H9 (cell line): ENCODE results near the gene SEC61B. TPM values are rescaled to one million over a fixed set of nuclear protein-coding genes. Genes with fewer than 3 reads are reported as not detected.

Experiments
- DNase-seq: peaks from one replicate; pipeline ENCODE4 v3.0.0-alpha.2; 2017
- H2AFZ ChIP-seq: one replicate; pipeline ENCODE4 v1.6.1; 2013; ENCODE audit warnings: mild to moderate bottlenecking, low read length, control low read depth, moderate library complexity
- H2AK5ac ChIP-seq: 2 replicates; pipeline ENCODE4 v1.6.1; 2013; ENCODE audit warnings: low read length, control low read depth, mixed read lengths; ENCODE audit not compliant: insufficient read length
- H2BK120ac ChIP-seq: one replicate; pipeline ENCODE4 v1.6.1; 2013; ENCODE audit warnings: low read depth, mild to moderate bottlenecking, low read length, control low read depth, inconsistent platforms; ENCODE audit not compliant: poor library complexity, severe bottlenecking
- H2BK12ac ChIP-seq: 2 replicates; pipeline ENCODE4 v1.6.1; 2013; ENCODE audit warnings: low read length, control low read depth, mixed read lengths, low read depth; ENCODE audit not compliant: insufficient read length
- H2BK15ac ChIP-seq: 2 replicates; pipeline ENCODE4 v1.6.1; 2013; ENCODE audit warnings: low read depth, low read length, control low read depth
- H2BK20ac ChIP-seq: one replicate; pipeline ENCODE4 v1.6.1; 2013; ENCODE audit warnings: low read depth, mild to moderate bottlenecking, low read length, control low read depth, inconsistent platforms; ENCODE audit not compliant: poor library complexity, severe bottlenecking
- H2BK5ac ChIP-seq: 2 replicates; pipeline ENCODE4 v1.6.1; 2013; ENCODE audit warnings: low read length, control low read depth, mixed read lengths; ENCODE audit not compliant: insufficient read length
- H3K14ac ChIP-seq: 2 replicates; pipeline ENCODE4 v1.6.1; 2013; ENCODE audit warnings: low read length, control low read depth; ENCODE audit not compliant: insufficient read depth
- H3K18ac ChIP-seq: 2 replicates; pipeline ENCODE4 v1.6.1; 2013; ENCODE audit warnings: low read depth, mild to moderate bottlenecking, mixed read lengths, low read length, control low read depth; ENCODE audit not compliant: insufficient read length
- H3K23ac ChIP-seq: 2 replicates; pipeline ENCODE4 v1.6.1; 2013; ENCODE audit warnings: low read length, control low read depth, mixed read lengths, low read depth; ENCODE audit not compliant: insufficient read length
- H3K23me2 ChIP-seq: 2 replicates; pipeline ENCODE4 v1.6.1; 2013; ENCODE audit warnings: low read depth, mild to moderate bottlenecking, mixed read lengths, low read length, control low read depth; ENCODE audit not compliant: insufficient read length, poor library complexity, severe bottlenecking
- H3K27ac ChIP-seq: 2 replicates; pipeline ENCODE4 v1.5.1; 2013; ENCODE audit warnings: low read length, control low read depth, mixed read lengths, low read depth; ENCODE audit not compliant: insufficient read length
- H3K27me3 ChIP-seq: 2 replicates; pipeline ENCODE4 v1.6.1; 2013; ENCODE audit warnings: low read length, control low read depth, inconsistent platforms; ENCODE audit not compliant: insufficient read depth
- H3K4ac ChIP-seq: 2 replicates; pipeline ENCODE4 v1.6.1; 2013; ENCODE audit warnings: low read depth, mild to moderate bottlenecking, control low read depth, inconsistent platforms, low read length, moderate library complexity
- H3K4me1 ChIP-seq: 2 replicates; pipeline ENCODE4 v1.6.1; 2013; ENCODE audit warnings: low read length, control low read depth, inconsistent platforms; ENCODE audit not compliant: insufficient read depth
- H3K4me2 ChIP-seq: 2 replicates; pipeline ENCODE4 v1.6.1; 2013; ENCODE audit warnings: low read length, control low read depth, mixed read lengths; ENCODE audit not compliant: insufficient read length, insufficient read depth
- H3K56ac ChIP-seq: 2 replicates; pipeline ENCODE4 v1.6.1; 2013; ENCODE audit warnings: low read depth, mild to moderate bottlenecking, mixed read lengths, low read length, control low read depth; ENCODE audit not compliant: insufficient read length
- H3K79me1 ChIP-seq: 2 replicates; pipeline ENCODE4 v1.6.1; 2013; ENCODE audit warnings: low read depth, mild to moderate bottlenecking, moderate library complexity, low read length, control low read depth, inconsistent platforms; ENCODE audit not compliant: insufficient read depth, poor library complexity, severe bottlenecking
- H3K79me2 ChIP-seq: 2 replicates; pipeline ENCODE4 v1.6.1; 2013; ENCODE audit warnings: low read length, control low read depth, inconsistent platforms; ENCODE audit not compliant: insufficient read depth
- H3K9ac ChIP-seq: 2 replicates; pipeline ENCODE4 v1.6.1; 2013; ENCODE audit warnings: low read length, control low read depth, mixed read lengths; ENCODE audit not compliant: insufficient read length; ENCODE audit errors: extremely low read depth
- H3K9me3 ChIP-seq: one replicate; pipeline ENCODE4 v1.6.1; 2013; ENCODE audit warnings: low read depth, low read length, inconsistent platforms; ENCODE audit not compliant: control insufficient read depth
- H3T11ph ChIP-seq: one replicate; pipeline ENCODE4 v1.6.1; 2013; ENCODE audit warnings: mild to moderate bottlenecking, low read length, control low read depth, inconsistent platforms
- H4K20me1 ChIP-seq: one replicate; pipeline ENCODE4 v1.6.1; 2013; ENCODE audit not compliant: control insufficient read depth, insufficient read length, insufficient read depth
- H4K5ac ChIP-seq: 2 replicates; pipeline ENCODE4 v1.6.1; 2013; ENCODE audit warnings: low read depth, mild to moderate bottlenecking, mixed read lengths, low read length, control low read depth; ENCODE audit not compliant: insufficient read length
- H4K8ac ChIP-seq: replicated peaks from 2 replicates; pipeline ENCODE4 v1.6.1; 2013; ENCODE audit warnings: low read length, control low read depth, mixed read lengths, low read depth; ENCODE audit not compliant: insufficient read length
- H4K91ac ChIP-seq: 2 replicates; pipeline ENCODE4 v1.6.1; 2013; ENCODE audit warnings: low read depth, mild to moderate bottlenecking, moderate library complexity, mixed read lengths, low read length, control low read depth; ENCODE audit not compliant: insufficient read length
- H3K27ac Mint-ChIP-seq, 3 experiments: 2 replicates in 2 of 3; 3 replicates in 1 of 3; pipeline ENCODE4 v1.8.0; 2020 to 2021; ENCODE audit warnings: mixed read lengths in 3 of 3, mild to moderate bottlenecking in 1 of 3, moderate library complexity in 1 of 3
- H3K27me3 Mint-ChIP-seq: 2 replicates; pipeline ENCODE4 v1.8.0; 2021; ENCODE audit warnings: low read depth, mild to moderate bottlenecking, moderate library complexity, mixed read lengths
- H3K36me3 Mint-ChIP-seq, 3 experiments: 2 replicates in 2 of 3; 3 replicates in 1 of 3; pipeline ENCODE4 v1.8.0; 2020 to 2021; ENCODE audit warnings: low read depth in 3 of 3, mixed read lengths in 3 of 3; ENCODE audit not compliant: insufficient read depth in 1 of 3
- H3K4me1 Mint-ChIP-seq, 2 experiments: 2 replicates each; pipeline ENCODE4 v1.8.0; 2020; ENCODE audit warnings: mixed read lengths in 2 of 2
- H3K4me3 Mint-ChIP-seq, 2 experiments: 2 replicates in 1 of 2; 3 replicates in 1 of 2; pipeline ENCODE4 v1.8.0; 2020 to 2021; ENCODE audit warnings: mild to moderate bottlenecking in 2 of 2, mixed read lengths in 2 of 2, moderate library complexity in 1 of 2
- H3K9me3 Mint-ChIP-seq, 2 experiments: 2 replicates in 1 of 2; 3 replicates in 1 of 2; pipeline ENCODE4 v1.8.0; 2020; ENCODE audit warnings: mild to moderate bottlenecking in 2 of 2, mixed read lengths in 2 of 2, moderate library complexity in 1 of 2
- total RNA-seq: library from RNA; stranded (reverse); gene quantifications from 2 replicates; pipeline ENCODE4 v1.2.1, GENCODE V29; 2021
- TF ChIP-seq, protein P1 (sequence below): fragments of 200-600 bp; sonication (generic); conservative IDR thresholded peaks from 3 replicates; pipeline ENCODE4 v1.8.0; 2021; ENCODE audit warnings: antibody characterized with exemption, mild to moderate bottlenecking

Gene SEC61B
- total RNA-seq, 1 experiment from 2014 or later: 142 TPM

DNA sequence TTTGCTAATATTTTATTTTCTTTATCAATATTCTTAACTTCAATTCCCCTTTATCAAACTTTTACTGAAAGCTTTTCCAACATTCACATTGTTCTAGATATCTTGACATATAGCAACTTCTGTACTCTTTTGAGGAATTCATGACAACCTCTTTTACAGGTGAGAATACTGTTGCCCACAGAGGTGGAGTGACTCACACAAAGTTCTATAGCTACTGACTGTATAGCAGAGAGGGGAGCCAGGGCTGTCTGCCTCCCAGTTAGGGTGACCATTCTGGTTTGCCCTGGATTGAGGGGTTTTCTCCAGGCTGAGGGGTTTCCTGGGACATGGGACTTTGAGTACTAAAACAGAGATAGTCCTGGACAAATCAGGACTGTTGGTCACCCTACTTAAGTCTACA is 16.2 kb downstream of the SEC61B start:
- Mint-ChIP-seq H3K4me3 (no peak overlapping the region), H3K9me3 (no peaks in the 10 kb centered on the region), H3K4me1 (no peaks in the 10 kb centered on the region), H3K27ac (no peak overlapping the region), H3K36me3 (peaks cover 0 to 4% (median 2%) of the 10 kb centered on the region in 3 experiments; a peak in 4 of 7 replicates), H3K27me3 (no peaks in the 10 kb centered on the region)
- TF ChIP-seq, protein P1, sequence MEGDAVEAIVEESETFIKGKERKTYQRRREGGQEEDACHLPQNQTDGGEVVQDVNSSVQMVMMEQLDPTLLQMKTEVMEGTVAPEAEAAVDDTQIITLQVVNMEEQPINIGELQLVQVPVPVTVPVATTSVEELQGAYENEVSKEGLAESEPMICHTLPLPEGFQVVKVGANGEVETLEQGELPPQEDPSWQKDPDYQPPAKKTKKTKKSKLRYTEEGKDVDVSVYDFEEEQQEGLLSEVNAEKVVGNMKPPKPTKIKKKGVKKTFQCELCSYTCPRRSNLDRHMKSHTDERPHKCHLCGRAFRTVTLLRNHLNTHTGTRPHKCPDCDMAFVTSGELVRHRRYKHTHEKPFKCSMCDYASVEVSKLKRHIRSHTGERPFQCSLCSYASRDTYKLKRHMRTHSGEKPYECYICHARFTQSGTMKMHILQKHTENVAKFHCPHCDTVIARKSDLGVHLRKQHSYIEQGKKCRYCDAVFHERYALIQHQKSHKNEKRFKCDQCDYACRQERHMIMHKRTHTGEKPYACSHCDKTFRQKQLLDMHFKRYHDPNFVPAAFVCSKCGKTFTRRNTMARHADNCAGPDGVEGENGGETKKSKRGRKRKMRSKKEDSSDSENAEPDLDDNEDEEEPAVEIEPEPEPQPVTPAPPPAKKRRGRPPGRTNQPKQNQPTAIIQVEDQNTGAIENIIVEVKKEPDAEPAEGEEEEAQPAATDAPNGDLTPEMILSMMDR: no peak
- H2BK20ac ChIP-seq: no peak overlapping the region
- no peaks in the 10 kb centered on the region for H3K27me3 ChIP-seq
- H3K9me3 ChIP-seq: no peaks in the 10 kb centered on the region
- H3T11ph ChIP-seq: no peak overlapping the region
- H4K5ac ChIP-seq: no peak overlapping the region
- no peak overlapping the region for H2BK15ac ChIP-seq
- no peak overlapping the region for H2AFZ ChIP-seq
- no peak overlapping the region for H2AK5ac ChIP-seq
- no peak for DNase-seq
- no peak overlapping the region for H3K4me2 ChIP-seq
- H4K8ac ChIP-seq: no peak overlapping the region
- no peaks in the 10 kb centered on the region for H3K4me1 ChIP-seq
- H3K14ac ChIP-seq: no peak overlapping the region
- no peak overlapping the region for H3K4ac ChIP-seq
- no peak overlapping the region for H3K56ac ChIP-seq
- H3K27ac ChIP-seq: no peak overlapping the region
- no peak overlapping the region for H4K91ac ChIP-seq
- H3K9ac ChIP-seq: no peak overlapping the region
- H2BK12ac ChIP-seq: no peak overlapping the region
- no peaks in the 10 kb centered on the region for H4K20me1 ChIP-seq
- H3K18ac ChIP-seq: no peak overlapping the region
- no peak overlapping the region for H2BK120ac ChIP-seq
- H3K23ac ChIP-seq: no peak overlapping the region
- no peaks in the 10 kb centered on the region for H3K79me1 ChIP-seq
- H2BK5ac ChIP-seq: no peak overlapping the region
- no peaks in the 10 kb centered on the region for H3K79me2 ChIP-seq
- H3K23me2 ChIP-seq: no peaks in the 10 kb centered on the region
